OCI-LY7 (cell line): ENCODE measurements around the gene ASS1. TPM values are rescaled to one million over a fixed set of nuclear protein-coding genes. Genes with fewer than 3 reads are reported as not detected.

Experiments used
- BruUV-seq: library from RNA; stranded (reverse); fragments of 400-500 nt; replicated peaks from 2 replicates; lab custom pipeline; 2021; lab: Mats Ljungman, UMichigan
- CTCF ChIA-PET: fragments of 300-600 bp; sonication (Branson Sonifier 250); formaldehyde crosslinking; loops from one replicate; lab custom pipeline; 2022; ENCODE audit warnings: antibody characterized with exemption; ENCODE audit not compliant: unreplicated experiment; lab: Charles Lee
- POLR2A ChIA-PET: fragments of 300-600 bp; sonication (Branson Sonifier 250); formaldehyde crosslinking; loops from one replicate; lab custom pipeline; 2022; ENCODE audit warnings: antibody characterized with exemption; lab: Charles Lee
- DNase-seq: peaks from one replicate; pipeline ENCODE4 v3.0.0-alpha.2; 2015; ENCODE audit warnings: low spot score
- H2AFZ ChIP-seq: fragments of 200-600 bp; sonication (generic), shearing (Covaris generic); 2 replicates; pipeline ENCODE4 v1.6.1; 2014; ENCODE audit warnings: mild to moderate bottlenecking, antibody characterized with exemption, low read length, moderate library complexity
- H3K27ac ChIP-seq: fragments of 200-600 bp; sonication (generic); 2 replicates; pipeline ENCODE4 v1.5.1; 2014; ENCODE audit warnings: mixed run types, low read depth, mild to moderate bottlenecking, moderate library complexity, low read length, inconsistent platforms; ENCODE audit not compliant: poor library complexity, severe bottlenecking
- H3K36me3 ChIP-seq: fragments of 200-600 bp; sonication (generic); 2 replicates; pipeline ENCODE4 v1.6.1; 2014; ENCODE audit warnings: mild to moderate bottlenecking, antibody characterized with exemption, low read length, moderate library complexity, mixed read lengths; ENCODE audit not compliant: insufficient read depth
- H3K4me1 ChIP-seq: fragments of 200-600 bp; sonication (generic); 2 replicates; pipeline ENCODE4 v1.5.1; 2014; ENCODE audit warnings: mild to moderate bottlenecking, low read length; ENCODE audit not compliant: insufficient read depth, poor library complexity, severe bottlenecking
- H3K4me2 ChIP-seq: fragments of 200-600 bp; sonication (generic); 2 replicates; pipeline ENCODE4 v1.6.1; 2014; ENCODE audit warnings: mild to moderate bottlenecking, low read length
- H3K4me3 ChIP-seq: fragments of 200-600 bp; sonication (generic); 2 replicates; pipeline ENCODE4 v1.5.1; 2014; ENCODE audit warnings: mild to moderate bottlenecking, low read depth, low read length; ENCODE audit not compliant: poor library complexity, severe bottlenecking
- H3K79me2 ChIP-seq: fragments of 200-600 bp; sonication (generic); 2 replicates; pipeline ENCODE4 v1.6.1; 2016; ENCODE audit warnings: low read depth, mild to moderate bottlenecking, low read length, moderate library complexity, mixed read lengths; ENCODE audit not compliant: insufficient read depth
- H3K9me2 ChIP-seq: fragments of 200-600 bp; sonication (generic); 2 replicates; pipeline ENCODE4 v1.6.1; 2016; ENCODE audit warnings: mild to moderate bottlenecking, low read length, mixed read lengths; ENCODE audit not compliant: insufficient read depth
- H3K9me3 ChIP-seq: fragments of 200-600 bp; sonication (generic); 2 replicates; pipeline ENCODE4 v1.6.1; 2014; ENCODE audit warnings: mild to moderate bottlenecking, mixed run types, low read length, mixed read lengths
- H4K20me1 ChIP-seq: fragments of 200-600 bp; sonication (generic); 2 replicates; pipeline ENCODE4 v1.6.1; 2014; ENCODE audit warnings: mild to moderate bottlenecking, antibody characterized with exemption, low read length, moderate library complexity, mixed read lengths; ENCODE audit not compliant: insufficient read depth
- CTCF ChIP-seq: fragments of 200-600 bp; sonication (generic); conservative IDR thresholded peaks from 2 replicates; pipeline ENCODE4 v1.5.1; 2014; ENCODE audit warnings: mild to moderate bottlenecking, antibody characterized with exemption, low read length, moderate library complexity, mixed read lengths
- EZH2phosphoT487 ChIP-seq: fragments of 200-600 bp; sonication (generic); IDR thresholded peaks from 2 replicates; pipeline ENCODE4 v1.6.1; 2018; ENCODE audit warnings: low read depth, borderline replicate concordance, mild to moderate bottlenecking, mixed run types, antibody characterized with exemption, low read length, moderate library complexity, mixed read lengths
- intact Hi-C: fragments of 100-400 bp; cut with micrococcal nuclease; formaldehyde crosslinking; loops from one replicate; pipeline ENCODE4 v1.10.0; 2022; ENCODE audit not compliant: unreplicated experiment
- total RNA-seq, 2 experiments: library from RNA; depleted of rRNA in 1 of 2; stranded (reverse); fragments of >200 nt in 1 of 2; shearing (Covaris generic) in 1 of 2; gene quantifications; 2 replicates each; pipeline ENCODE4 v1.2.3, GENCODE V29; 2014 to 2022

The ASS1 gene
- total RNA-seq, 2 experiments from 2014 or later, result 0.70 to 16.3 TPM

GRCh38 chr9:130473566-130473965 lies 28.8 kb downstream of the ASS1 start:
- no peak overlapping the region for H3K4me2 ChIP-seq
- no peaks in the 10 kb centered on the region for H3K4me1 ChIP-seq
- POLR2A ChIA-PET, result no interaction called here
- H3K4me3 ChIP-seq, result no peak overlapping the region
- intact Hi-C loops, result no loop called here
- CTCF ChIA-PET, result no interaction called here
- H3K27ac ChIP-seq, result no peak overlapping the region
- no peaks in the 10 kb centered on the region for H3K79me2 ChIP-seq
- H4K20me1 ChIP-seq, result no peaks in the 10 kb centered on the region
- BruUV-seq, result no TSS peak
- no peaks in the 10 kb centered on the region for H3K36me3 ChIP-seq
- H3K9me3 ChIP-seq, result no peaks in the 10 kb centered on the region
- no peak for TF ChIP-seq EZH2phosphoT487
- no peak for TF ChIP-seq CTCF
- no peaks in the 10 kb centered on the region for H3K9me2 ChIP-seq
- DNase-seq, result no peak
- no peak overlapping the region for H2AFZ ChIP-seq

GRCh38 chr9:130474106-130474505 lies 29.3 kb downstream of the ASS1 start:
- intact Hi-C loops, result no loop called here
- H3K9me3 ChIP-seq, result no peaks in the 10 kb centered on the region
- H3K4me1 ChIP-seq, result no peaks in the 10 kb centered on the region
- no peak overlapping the region for H3K4me2 ChIP-seq
- BruUV-seq, result no TSS peak
- no peak for DNase-seq
- H3K9me2 ChIP-seq, result no peaks in the 10 kb centered on the region
- H3K27ac ChIP-seq, result no peak overlapping the region
- no peaks in the 10 kb centered on the region for H3K79me2 ChIP-seq
- ChIA-PET CTCF (no interaction called here), POLR2A (no interaction called here)
- TF ChIP-seq CTCF, result no peak
- no peak for TF ChIP-seq EZH2phosphoT487
- H4K20me1 ChIP-seq, result no peaks in the 10 kb centered on the region
- H2AFZ ChIP-seq, result no peak overlapping the region
- H3K36me3 ChIP-seq, result no peaks in the 10 kb centered on the region
- H3K4me3 ChIP-seq, result no peak overlapping the region

- Histone ChIP-seq H3K4me2 (no peak overlapping the region), H3K79me2 (no peaks in the 10 kb centered on the region), H3K4me3 (no peak overlapping the region), H3K36me3 (no peaks in the 10 kb centered on the region), H3K4me1 (no peaks in the 10 kb centered on the region), H3K27ac (no peak overlapping the region), H3K9me2 (no peaks in the 10 kb centered on the region), H4K20me1 (no peaks in the 10 kb centered on the region), H3K9me3 (no peaks in the 10 kb centered on the region), H2AFZ (no peak overlapping the region)
- intact Hi-C loops, result no loop called here
- ChIA-PET POLR2A (interaction anchor here (0.7 kb wide), 1 partner anchor 68 kb away, joined by 6 read pairs; no protein-coding TSS in a partner anchor), CTCF (no interaction called here)
- TF ChIP-seq CTCF, result no peak
- TF ChIP-seq EZH2phosphoT487, result no peak
- BruUV-seq, result no TSS peak
- DNase-seq, result no peak
These were observed 31.5 kb downstream of the ASS1 start for GRCh38 chr9:130476151-130476730.
